ENCODE measurements around the gene FGFR2. TPM values are rescaled to one million over a fixed set of nuclear protein-coding genes. Genes with fewer than 3 reads are reported as not detected.

FGFR2 gene
- total RNA-seq, 2 experiments from 2014 or later = not detected

GRCh38 chr10:121615836-121616235, 17.6 kb upstream of the FGFR2 start:
- intact Hi-C loops (cut with micrococcal nuclease) = no loop called here
- ATAC-seq = no peak
- CTCF ChIA-PET = no interaction called here
- Mint-ChIP-seq H3K4me3 (no peak overlapping the region), H3K27me3 (no peaks in the 10 kb centered on the region), H3K36me3 (ENCODE audit: low read depth) (no peaks in the 10 kb centered on the region), H3K4me1 (ENCODE audit: low read depth) (no peaks in the 10 kb centered on the region), H3K27ac (no peak overlapping the region), H3K9me3 (peaks cover 5% of the 10 kb centered on the region)
- DNase-seq = no peak
- no peak for TF ChIP-seq CTCF (IDR thresholded peaks at IDR 0.05)
- POLR2A ChIA-PET = interaction anchor here (0.6 kb wide), 1 partner anchor 199 kb away, joined by 5 read pairs; no protein-coding TSS in a partner anchor

- Mint-ChIP-seq H3K4me1 (ENCODE audit: low read depth) (no peaks in the 10 kb centered on the region), H3K27me3 (no peaks in the 10 kb centered on the region), H3K27ac (no peak overlapping the region), H3K4me3 (no peak overlapping the region), H3K9me3 (peaks cover 5% of the 10 kb centered on the region), H3K36me3 (ENCODE audit: low read depth) (no peaks in the 10 kb centered on the region)
- ATAC-seq (no peak), DNase-seq (no peak)
- CTCF ChIA-PET = no interaction called here
- no peak for TF ChIP-seq CTCF (IDR thresholded peaks at IDR 0.05)
- intact Hi-C loops (cut with micrococcal nuclease) = no loop called here
- POLR2A ChIA-PET = interaction anchor here (0.6 kb wide), 1 partner anchor 1092 kb away, joined by 3 read pairs; no protein-coding TSS in a partner anchor
Observed at GRCh38 chr10:121615435-121615793, 17.2 kb upstream of the FGFR2 start.

GRCh38 chr10:121614613-121615434, 16.6 kb upstream of the FGFR2 start:
- DNase-seq (no peak), ATAC-seq (no peak)
- ChIA-PET CTCF (no interaction called here), POLR2A (interaction anchor here (0.6 kb wide), 1 partner anchor 1091 kb away, joined by 3 read pairs; no protein-coding TSS in a partner anchor)
- TF ChIP-seq CTCF (IDR thresholded peaks at IDR 0.05) = no peak
- intact Hi-C loops (cut with micrococcal nuclease) = no loop called here
- H3K9me3 Mint-ChIP-seq = peaks cover 5% of the 10 kb centered on the region
- no peaks in the 10 kb centered on the region for H3K27me3 Mint-ChIP-seq
- no peaks in the 10 kb centered on the region for H3K4me1 Mint-ChIP-seq (ENCODE audit: low read depth)
- H3K36me3 Mint-ChIP-seq (ENCODE audit: low read depth) = no peaks in the 10 kb centered on the region
- no peak overlapping the region for H3K4me3 Mint-ChIP-seq
- no peak overlapping the region for H3K27ac Mint-ChIP-seq

GRCh38 chr10:121613456-121613855, 15.2 kb upstream of the FGFR2 start:
- ChIA-PET POLR2A (no interaction called here), CTCF (no interaction called here)
- Mint-ChIP-seq H3K4me3 (no peak overlapping the region), H3K27ac (no peak overlapping the region), H3K9me3 (peaks cover 1% of the 10 kb centered on the region), H3K27me3 (peaks cover 6% of the 10 kb centered on the region), H3K4me1 (ENCODE audit: low read depth) (no peaks in the 10 kb centered on the region), H3K36me3 (ENCODE audit: low read depth) (no peaks in the 10 kb centered on the region)
- ATAC-seq (no peak), DNase-seq (no peak)
- TF ChIP-seq CTCF (IDR thresholded peaks at IDR 0.05) = no peak
- intact Hi-C loops (cut with micrococcal nuclease) = no loop called here

- DNase-seq = no peak
- peaks cover 15% of the 10 kb centered on the region for H3K27me3 Mint-ChIP-seq
- H3K27ac Mint-ChIP-seq = no peak overlapping the region
- intact Hi-C loops (cut with micrococcal nuclease) = no loop called here
- ATAC-seq = no peak
- no peak overlapping the region for H3K4me3 Mint-ChIP-seq
- no peak for TF ChIP-seq CTCF (IDR thresholded peaks at IDR 0.05)
- ChIA-PET POLR2A (no interaction called here), CTCF (interaction anchor here (1.9 kb wide), 1 partner anchor 663 kb away, joined by 5 read pairs; no protein-coding TSS in a partner anchor)
- H3K36me3 Mint-ChIP-seq (ENCODE audit: low read depth) = no peaks in the 10 kb centered on the region
- no peaks in the 10 kb centered on the region for H3K4me1 Mint-ChIP-seq (ENCODE audit: low read depth)
- H3K9me3 Mint-ChIP-seq = no peaks in the 10 kb centered on the region
Observed at GRCh38 chr10:121611393-121612159, 13.3 kb upstream of the FGFR2 start.

All from activated CD8-positive, alpha-beta T cell treated with anti-CD3 and anti-CD28 coated beads for 36 hours (primary cell).